AG04449 (cell line): Measurements from ENCODE around the gene IRAK1.
"Not testable (repeated sequence)": the region's sequence is repeated elsewhere in the genome, so short reads cannot be mapped to it uniquely, and the experiment has no call there.

ENCODE experiments used
- CTCF ChIA-PET: fragments of 350-600 bp; formaldehyde crosslinking; extraction: SDS; loops from one replicate; lab custom pipeline; 2021; ENCODE audit warnings: antibody characterized with exemption; lab: Yijun Ruan, JAX
- POLR2A ChIA-PET: fragments of 400-600, 350-600 bp; formaldehyde crosslinking; extraction: SDS; loops from one replicate; lab custom pipeline; 2020; ENCODE audit warnings: antibody characterized with exemption, inconsistent platforms; lab: Yijun Ruan, JAX
- DNase-seq: peaks from one replicate; pipeline ENCODE4 v3.0.0-alpha.2; 2010; ENCODE audit warnings: low read depth, low spot score
- H3K4me3 ChIP-seq: 2 replicates; pipeline ENCODE4 v1.5.1; 2011; ENCODE audit warnings: low read depth, mild to moderate bottlenecking, control low read depth, low read length
- CTCF ChIP-seq: IDR thresholded peaks from one replicate; pipeline ENCODE4 v1.5.1; 2011; ENCODE audit warnings: mild to moderate bottlenecking, moderate library complexity, low read length, control low read depth, inconsistent platforms; ENCODE audit not compliant: insufficient read depth; ENCODE audit errors: missing control alignments

The IRAK1 gene

GRCh38 chrX:153984351-153985178, 35.1 kb downstream of the IRAK1 start:
- no peak for DNase-seq
- CTCF ChIA-PET, result interaction anchor here (1.5 kb wide), 1 partner anchor 28 kb away, joined by 3 read pairs; no protein-coding TSS in a partner anchor
- no peak overlapping the region for H3K4me3 ChIP-seq
- TF ChIP-seq CTCF, result no peak
- POLR2A ChIA-PET, result no interaction called here

DNA sequence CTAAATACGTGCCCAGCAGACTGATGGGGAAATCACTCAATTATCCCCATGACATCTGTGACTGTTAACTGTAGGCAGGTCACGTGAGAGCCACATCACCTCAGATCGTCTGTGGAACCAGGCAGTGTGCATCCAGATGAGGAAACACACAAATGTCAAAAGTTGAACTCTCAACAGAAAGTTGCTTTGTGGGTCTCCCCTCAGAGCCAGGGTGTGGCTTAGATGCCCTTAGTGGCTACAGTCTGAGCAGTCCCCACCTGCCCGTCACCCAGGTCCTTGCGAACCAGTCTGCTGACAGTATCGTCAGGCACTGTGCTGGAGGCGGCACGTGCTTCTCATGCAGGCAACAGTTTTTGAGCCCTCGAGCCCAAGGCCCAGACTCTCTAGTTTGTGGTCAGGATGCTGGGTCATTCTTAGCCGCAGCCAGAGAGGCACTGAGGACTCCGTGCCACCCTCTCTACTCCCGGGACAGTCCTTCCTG, 36.3 kb downstream of the IRAK1 start:
- ChIA-PET POLR2A (no interaction called here), CTCF (no interaction called here)
- DNase-seq, result no peak
- no peak overlapping the region for H3K4me3 ChIP-seq
- no peak for TF ChIP-seq CTCF

GRCh38 chrX:153981771-153982533, 37.8 kb downstream of the IRAK1 start:
- DNase-seq, result no peak
- CTCF ChIA-PET, result interaction anchor here (1.2 kb wide), 1 partner anchor 391 kb away, joined by 3 read pairs; no protein-coding TSS in a partner anchor
- no peak overlapping the region for H3K4me3 ChIP-seq
- POLR2A ChIA-PET, result no interaction called here
- TF ChIP-seq CTCF, result no peak

- ChIA-PET CTCF (interaction anchor here (1.2 to 1.4 kb wide), 3 partner anchors 32 to 392 kb away, joined by 3 to 4 read pairs (median 3); no protein-coding TSS in a partner anchor), POLR2A (no interaction called here)
- no peak for DNase-seq
- TF ChIP-seq CTCF, result no peak
- no peak overlapping the region for H3K4me3 ChIP-seq
Observed at GRCh38 chrX:153981231-153981630, 38.5 kb downstream of the IRAK1 start.

GRCh38 chrX:153980394-153980793, 39.3 kb downstream of the IRAK1 start:
- H3K4me3 ChIP-seq, POLR2A ChIA-PET, DNase-seq: not testable (repeated sequence)
- CTCF ChIA-PET, result interaction anchor here (1.2 to 1.4 kb wide), 3 partner anchors 32 to 393 kb away, joined by 3 to 4 read pairs (median 3); no protein-coding TSS in a partner anchor

- H3K4me3 ChIP-seq, result no peak overlapping the region
- TF ChIP-seq CTCF, result no peak
- CTCF ChIA-PET, result interaction anchor here (1.4 kb wide), 1 partner anchor 38 kb away, joined by 5 read pairs; no protein-coding TSS in a partner anchor
- DNase-seq, result no peak
- POLR2A ChIA-PET, result no interaction called here
Observed at GRCh38 chrX:153974726-153975286, 44.9 kb downstream of the IRAK1 start.
